Keratinocyte (primary cell): ENCODE results near the gene PRAMEF10. TPM values are rescaled to one million over a fixed set of nuclear protein-coding genes. Genes with fewer than 3 reads are reported as not detected.

Experiments
- polyA plus RNA-seq, 5 experiments: library from polyadenylated mRNA; depleted of rRNA in 3 of 5; stranded (reverse) in 3 of 5; stranded (forward) in 1 of 5; unstranded in 1 of 5; fragments of >200 nt; gene quantifications; 1 replicate in 1 of 5; 2 replicates in 3 of 5; 3 replicates in 1 of 5; pipeline versions ENCODE4 v1.2.1 to v1.2.3, GENCODE V29; 2011 to 2012; ENCODE audit warnings: missing spikeins in 2 of 5, low read depth in 1 of 5, low replicate concordance in 1 of 5
- small RNA-seq, 3 experiments: library from RNA; depleted of rRNA; stranded (forward); fragments of <200 nt; gene quantifications; one replicate each; pipeline ENCODE3, GENCODE V24; 2012; ENCODE audit warnings: low read depth in 3 of 3, low replicate concordance in 1 of 3; ENCODE audit not compliant: insufficient read length in 3 of 3

PRAMEF10 gene
- polyA plus RNA-seq, 1 donor (not counting 4 experiments of a cell fraction or from before 2014, with no cell fraction given): not detected

Small RNA genes within 50 kb of the gene (small RNA-seq; reads per million reads assigned to genes)
- 0 reads per million in 3 experiments for gene RNU6-1072P

Other genes starting within 250 kb of the PRAMEF10 start
- gene AADACL3, start 182.2 kb downstream of the PRAMEF10 start, polyA plus RNA-seq: 0.03 TPM in 1 of 3 replicates, not detected in the others
- gene CFAP107, start 152.1 kb downstream of the PRAMEF10 start, polyA plus RNA-seq: not detected in 3 replicates
- not detected in 3 replicates for gene PRAMEF12, start 124.5 kb downstream of the PRAMEF10 start, polyA plus RNA-seq
- gene PRAMEF1, start 106.9 kb downstream of the PRAMEF10 start, polyA plus RNA-seq: not detected in 3 replicates
- not detected in 3 replicates for gene PRAMEF11, start 66.9 kb downstream of the PRAMEF10 start, polyA plus RNA-seq
- not detected in 3 replicates for gene HNRNPCL1, start 49.5 kb downstream of the PRAMEF10 start, polyA plus RNA-seq
- not detected in 3 replicates for gene PRAMEF2, start 41.2 kb downstream of the PRAMEF10 start, polyA plus RNA-seq
- gene PRAMEF4, start 12.1 kb downstream of the PRAMEF10 start, polyA plus RNA-seq: not detected in 3 replicates
- gene PRAMEF7, start 18.3 kb upstream of the PRAMEF10 start, polyA plus RNA-seq: not detected in 3 replicates
- not detected in 3 replicates for gene PRAMEF6, start 49.3 kb upstream of the PRAMEF10 start, polyA plus RNA-seq
- not detected in 3 replicates for gene PRAMEF27, start 158.3 kb upstream of the PRAMEF10 start, polyA plus RNA-seq
- gene HNRNPCL3, start 162.5 kb upstream of the PRAMEF10 start, polyA plus RNA-seq: not detected in 3 replicates
- not detected in 3 replicates for gene PRAMEF25, start 172.5 kb upstream of the PRAMEF10 start, polyA plus RNA-seq
- not detected in 3 replicates for gene HNRNPCL2, start 218.6 kb upstream of the PRAMEF10 start, polyA plus RNA-seq